ENCODE results near the gene ERCC6L. TPM values are rescaled to one million over a fixed set of nuclear protein-coding genes. Genes with fewer than 3 reads are reported as not detected.

ERCC6L gene
- total and polyA plus RNA-seq, 2 donors (not counting 1 experiment from before 2014, with no cell fraction given), result 0.34 to 0.61 TPM

GRCh38 chrX:72260448-72260847, 21.6 kb upstream of the ERCC6L start:
- H3K4me1 Mint-ChIP-seq, result no peaks in the 10 kb centered on the region
- intact Hi-C loops (cut with micrococcal nuclease), result no loop called here
- no peaks in the 10 kb centered on the region for H3K4me1 ChIP-seq (ENCODE audit: control insufficient read depth in 2 of 2, insufficient read depth in 2 of 2, low read length in 2 of 2)
- ChIA-PET POLR2A (no interaction called here), CTCF (interaction anchor here (1.3 kb wide), 1 partner anchor 15 kb away, joined by 3 read pairs; no protein-coding TSS in a partner anchor)
- H3K9me3 Mint-ChIP-seq (ENCODE audit: insufficient read depth), result no peaks in the 10 kb centered on the region
- no peaks in the 10 kb centered on the region for H3K36me3 ChIP-seq (replicated peaks in 1 of 2; ENCODE audit: control extremely low read depth in 1 of 2, control insufficient read depth in 1 of 2, extremely low read depth in 1 of 2, insufficient read depth in 2 of 2, low read length in 1 of 2)
- DNase-seq (no peak), ATAC-seq (ENCODE audit: low read depth) (no peak)
- no peak overlapping the region for H3K27ac ChIP-seq (ENCODE audit: low read length in 2 of 2)
- no peak overlapping the region for H2AFZ ChIP-seq (ENCODE audit: insufficient read depth, low read depth, low read length, poor library complexity, severe bottlenecking)
- H3K4me3 ChIP-seq (ENCODE audit: control extremely low read depth in 1 of 5, extremely low read depth in 1 of 5, insufficient read depth in 1 of 5, low read depth in 2 of 5, low read length in 4 of 5), result no peak overlapping the region
- no peak for TF ChIP-seq EZH2 (IDR thresholded peaks at IDR 0.05; ENCODE audit: borderline replicate concordance, insufficient read depth, low read depth, low read length, poor library complexity, severe bottlenecking)
- no peak for TF ChIP-seq CTCF (IDR thresholded peaks at IDR 0.05)
- WGBS (ENCODE audit: insufficient coverage), result 87% methylated on average over 4 of the region's 4 CpGs
- H3K27me3 ChIP-seq (replicated peaks in 1 of 4; ENCODE audit: control extremely low read depth in 1 of 4, control insufficient read depth in 3 of 4, insufficient read depth in 4 of 4, low read length in 3 of 4), result no peaks in the 10 kb centered on the region
- no peaks in the 10 kb centered on the region for H3K79me2 ChIP-seq (ENCODE audit: control insufficient read depth, insufficient read depth, low read length)
- H4K20me1 ChIP-seq (ENCODE audit: control insufficient read depth, insufficient read depth, low read length, poor library complexity, severe bottlenecking), result no peaks in the 10 kb centered on the region
- no peaks in the 10 kb centered on the region for H3K9me3 ChIP-seq (ENCODE audit: control extremely low read depth in 1 of 3, control insufficient read depth in 2 of 3, insufficient read depth in 1 of 3, low read length in 2 of 3)
- no peak overlapping the region for H3K27ac Mint-ChIP-seq
- no peak overlapping the region for H3K9ac ChIP-seq (ENCODE audit: low read length)
- no peak overlapping the region for H3K4me3 Mint-ChIP-seq
- peaks cover 17% of the 10 kb centered on the region for H3K27me3 Mint-ChIP-seq
- H3K4me2 ChIP-seq (replicated peaks; ENCODE audit: low read depth, low read length, poor library complexity, severe bottlenecking), result no peak overlapping the region

GRCh38 chrX:72258174-72258573, 19.3 kb upstream of the ERCC6L start:
- no peak overlapping the region for H3K4me2 ChIP-seq (replicated peaks; ENCODE audit: low read depth, low read length, poor library complexity, severe bottlenecking)
- H3K27me3 Mint-ChIP-seq, result peaks cover 29% of the 10 kb centered on the region
- no peak overlapping the region for H3K27ac ChIP-seq (ENCODE audit: low read length in 2 of 2)
- DNase-seq (no peak), ATAC-seq (ENCODE audit: low read depth) (no peak)
- no peaks in the 10 kb centered on the region for H4K20me1 ChIP-seq (ENCODE audit: control insufficient read depth, insufficient read depth, low read length, poor library complexity, severe bottlenecking)
- no peak overlapping the region for H2AFZ ChIP-seq (ENCODE audit: insufficient read depth, low read depth, low read length, poor library complexity, severe bottlenecking)
- H3K4me3 Mint-ChIP-seq, result no peak overlapping the region
- H3K4me1 ChIP-seq (ENCODE audit: control insufficient read depth in 2 of 2, insufficient read depth in 2 of 2, low read length in 2 of 2), result no peaks in the 10 kb centered on the region
- POLR2A ChIA-PET, result no interaction called here
- H3K9me3 Mint-ChIP-seq (ENCODE audit: insufficient read depth), result no peaks in the 10 kb centered on the region
- H3K27me3 ChIP-seq (replicated peaks in 1 of 4; ENCODE audit: control extremely low read depth in 1 of 4, control insufficient read depth in 3 of 4, insufficient read depth in 4 of 4, low read length in 3 of 4), result peaks cover 0 to 5% (median 1%) of the 10 kb centered on the region in 4 experiments
- H3K36me3 ChIP-seq (replicated peaks in 1 of 2; ENCODE audit: control extremely low read depth in 1 of 2, control insufficient read depth in 1 of 2, extremely low read depth in 1 of 2, insufficient read depth in 2 of 2, low read length in 1 of 2), result no peaks in the 10 kb centered on the region
- CTCF ChIA-PET, result interaction anchor here (1.7 kb wide), 1 partner anchor 12 kb away, joined by 4 read pairs; no protein-coding TSS in a partner anchor
- no peaks in the 10 kb centered on the region for H3K4me1 Mint-ChIP-seq
- H3K79me2 ChIP-seq (ENCODE audit: control insufficient read depth, insufficient read depth, low read length), result no peaks in the 10 kb centered on the region
- TF ChIP-seq CTCF (IDR thresholded peaks at IDR 0.05) (no peak), EZH2 (IDR thresholded peaks at IDR 0.05; ENCODE audit: borderline replicate concordance, insufficient read depth, low read depth, low read length, poor library complexity, severe bottlenecking) (no peak)
- intact Hi-C loops (cut with micrococcal nuclease), result no loop called here
- no peak overlapping the region for H3K27ac Mint-ChIP-seq
- 90% methylated on average over 2 of the region's 7 CpGs for WGBS (ENCODE audit: insufficient coverage)
- H3K9me3 ChIP-seq (ENCODE audit: control extremely low read depth in 1 of 3, control insufficient read depth in 2 of 3, insufficient read depth in 1 of 3, low read length in 2 of 3), result no peaks in the 10 kb centered on the region
- no peak overlapping the region for H3K4me3 ChIP-seq (ENCODE audit: control extremely low read depth in 1 of 5, extremely low read depth in 1 of 5, insufficient read depth in 1 of 5, low read depth in 2 of 5, low read length in 4 of 5)
- no peak overlapping the region for H3K9ac ChIP-seq (ENCODE audit: low read length)
